ENCODE results near the gene GALNT12. TPM values are rescaled to one million over a fixed set of nuclear protein-coding genes. Genes with fewer than 3 reads are reported as not detected.

Gene GALNT12
- total and polyA plus RNA-seq, 2 experiments from 2014 or later, result 14.6 to 23.6 TPM

- Mint-ChIP-seq H3K27ac (no peak overlapping the region), H3K9me3 (no peaks in the 10 kb centered on the region), H3K4me3 (no peak overlapping the region), H3K4me1 (peaks cover 31% of the 10 kb centered on the region), H3K36me3 (ENCODE audit: low read depth) (no peaks in the 10 kb centered on the region), H3K27me3 (ENCODE audit: insufficient read depth, low read depth, poor library complexity) (peaks cover 17% of the 10 kb centered on the region)
- no peak for DNase-seq (ENCODE audit: low spot score)
- Histone ChIP-seq H3K4me2 (no peak overlapping the region), H3K4me1 (ENCODE audit: insufficient read depth) (peaks cover 23% of the 10 kb centered on the region), H3K27ac (ENCODE audit: low read depth) (no peak overlapping the region), H3K4me3 (no peak overlapping the region), H3K79me2 (replicated peaks; ENCODE audit: insufficient read depth) (no peaks in the 10 kb centered on the region), H3K36me3 (ENCODE audit: insufficient read depth) (no peaks in the 10 kb centered on the region), H3F3A (replicated peaks; ENCODE audit: low read depth) (0 out of 2 replicates have a peak, but pooled peaks cover 6% of the 10 kb centered on the region), H2AFZ (no peak overlapping the region), H4K20me1 (replicated peaks; ENCODE audit: insufficient read depth) (peaks cover 3% of the 10 kb centered on the region; the same call in 1 of the 2 replicates), H3K9me2 (ENCODE audit: insufficient read depth) (no peaks in the 10 kb centered on the region), H3K27me3 (ENCODE audit: insufficient read depth) (peaks cover 24% of the 10 kb centered on the region)
- TF ChIP-seq ETS1 (IDR thresholded peaks at IDR 0.05), result no peak
- TF ChIP-seq STAT1 (IDR thresholded peaks at IDR 0.05; ENCODE audit: unreplicated experiment), result no peak
- no peak for TF ChIP-seq EZH2phosphoT487 (IDR thresholded peaks at IDR 0.05; ENCODE audit: unreplicated experiment)
- TF ChIP-seq ZNF331 (CRISPR knock-in tag; IDR thresholded peaks at IDR 0.05; ENCODE audit: low read depth), result no peak
- no peak for TF ChIP-seq EZH2 (IDR thresholded peaks at IDR 0.05; ENCODE audit: low read depth, unreplicated experiment)
- TF ChIP-seq ZNF114 (CRISPR knock-in tag; IDR thresholded peaks at IDR 0.05), result no peak
- no peak for TF ChIP-seq REST (IDR thresholded peaks at IDR 0.05; ENCODE audit: unreplicated experiment)
- no peak for TF ChIP-seq ZNF462 (CRISPR knock-in tag; IDR thresholded peaks at IDR 0.05)
- no peak for TF ChIP-seq JUNB (IDR thresholded peaks at IDR 0.05; ENCODE audit: unreplicated experiment)
- no peak for TF ChIP-seq NANOG (IDR thresholded peaks at IDR 0.05; ENCODE audit: borderline replicate concordance)
- ATAC-seq, result no peak
Measured at GRCh38 chr9:98811051-98811650, 3.7 kb downstream of the GALNT12 start.
